Loucy (cell line): ENCODE measurements around the gene RAB10.
"Not testable (repeated sequence)": the region's sequence is repeated elsewhere in the genome, so short reads cannot be mapped to it uniquely, and the experiment has no call there.

Experiments used
- H2AFZ ChIP-seq: fragments of 200-600 bp; sonication (generic); 2 replicates; pipeline ENCODE4 v1.6.0; 2016; ENCODE audit warnings: antibody characterized with exemption, mild to moderate bottlenecking, low read length, moderate library complexity
- H3F3A ChIP-seq: fragments of 200-600 bp; 2 replicates; pipeline ENCODE4 v1.6.0; 2016; ENCODE audit warnings: antibody characterized with exemption, low read depth, mild to moderate bottlenecking
- H3K27me3 ChIP-seq: fragments of 200-600 bp; sonication (generic); 2 replicates; pipeline ENCODE4 v1.6.1; 2014; ENCODE audit warnings: low read length, mild to moderate bottlenecking; ENCODE audit not compliant: insufficient read depth, poor library complexity, severe bottlenecking
- H3K36me3 ChIP-seq: fragments of 200-600 bp; sonication (generic); 2 replicates; pipeline ENCODE4 v1.6.1; 2016; ENCODE audit warnings: low read length; ENCODE audit not compliant: insufficient read depth
- H3K4me1 ChIP-seq: fragments of 200-600 bp; sonication (generic); 2 replicates; pipeline ENCODE4 v1.5.1; 2014; ENCODE audit warnings: low read length, mild to moderate bottlenecking; ENCODE audit not compliant: insufficient read depth, poor library complexity, severe bottlenecking
- H3K4me2 ChIP-seq: fragments of 200-600 bp; sonication (generic); 2 replicates; pipeline ENCODE4 v1.6.0; 2014; ENCODE audit warnings: antibody characterized with exemption, low read length, low read depth, mild to moderate bottlenecking; ENCODE audit not compliant: poor library complexity, severe bottlenecking
- H3K4me3 ChIP-seq: fragments of 200-600 bp; sonication (generic); 2 replicates; pipeline ENCODE4 v1.5.1; 2014; ENCODE audit warnings: low read length, mild to moderate bottlenecking, mixed read lengths; ENCODE audit not compliant: poor library complexity, severe bottlenecking
- H3K79me2 ChIP-seq: fragments of 200-600 bp; sonication (generic); 2 replicates; pipeline ENCODE4 v1.6.1; 2014; ENCODE audit warnings: low read length; ENCODE audit not compliant: insufficient read depth
- H3K9ac ChIP-seq: fragments of 200-600 bp; sonication (generic); 2 replicates; pipeline ENCODE4 v1.6.0; 2014; ENCODE audit warnings: mild to moderate bottlenecking, low read depth, low read length, moderate library complexity; ENCODE audit not compliant: poor library complexity, severe bottlenecking
- H3K9me2 ChIP-seq: fragments of 200-600 bp; sonication (generic); replicated peaks from 2 replicates; pipeline ENCODE4 v1.6.1; 2016; ENCODE audit warnings: low read depth, low read length, mixed read lengths
- H3K9me3 ChIP-seq: fragments of 200-600 bp; sonication (generic); 2 replicates; pipeline ENCODE4 v1.6.1; 2014; ENCODE audit warnings: mild to moderate bottlenecking, antibody characterized with exemption, low read length, low read depth; ENCODE audit not compliant: insufficient read depth
- H4K20me1 ChIP-seq: fragments of 200-600 bp; sonication (generic); 2 replicates; pipeline ENCODE4 v1.6.0; 2014; ENCODE audit warnings: antibody characterized with exemption, low read length, mild to moderate bottlenecking; ENCODE audit not compliant: insufficient read depth, poor library complexity, severe bottlenecking
- CTCF ChIP-seq: fragments of 200-600 bp; sonication (generic); conservative IDR thresholded peaks from 2 replicates; pipeline ENCODE4 v1.5.1; 2014; ENCODE audit warnings: mild to moderate bottlenecking, antibody characterized with exemption, low read length
- EZH2phosphoT487 ChIP-seq: fragments of 200-600 bp; IDR thresholded peaks from 2 replicates; pipeline ENCODE4 v1.6.1; 2018; ENCODE audit warnings: antibody characterized with exemption, mild to moderate bottlenecking, moderate library complexity, borderline replicate concordance

RAB10 gene

GRCh38 chr2:26013668-26014067, 20.2 kb upstream of the RAB10 start:
- Histone ChIP-seq H3K4me3 (no peak overlapping the region), H3K4me2 (no peak overlapping the region), H3K9me3 (peaks cover 5% of the 10 kb centered on the region; the same call in 1 of the 2 replicates), H4K20me1 (no peaks in the 10 kb centered on the region), H3K36me3 (no peaks in the 10 kb centered on the region), H3K9me2 (no peaks in the 10 kb centered on the region), H3K27me3 (no peaks in the 10 kb centered on the region), H3K9ac (no peak overlapping the region), H3K4me1 (peaks cover 20% of the 10 kb centered on the region), H2AFZ (no peak overlapping the region), H3F3A (no peaks in the 10 kb centered on the region), H3K79me2 (no peaks in the 10 kb centered on the region)
- no peak for TF ChIP-seq CTCF
- TF ChIP-seq EZH2phosphoT487 = no peak

GRCh38 chr2:26016012-26016705, 17.7 kb upstream of the RAB10 start:
- Histone ChIP-seq H4K20me1 (no peaks in the 10 kb centered on the region), H3F3A (no peaks in the 10 kb centered on the region), H3K9me2 (no peaks in the 10 kb centered on the region), H3K9ac (no peak overlapping the region), H3K27me3 (no peaks in the 10 kb centered on the region), H2AFZ (no peak overlapping the region), H3K4me2 (no peak overlapping the region), H3K9me3 (no peaks in the 10 kb centered on the region), H3K4me3 (no peak overlapping the region), H3K4me1 (peaks cover 10% of the 10 kb centered on the region), H3K36me3 (no peaks in the 10 kb centered on the region), H3K79me2 (no peaks in the 10 kb centered on the region)
- TF ChIP-seq CTCF = no peak
- no peak for TF ChIP-seq EZH2phosphoT487

GRCh38 chr2:26016706-26017045, 17.2 kb upstream of the RAB10 start:
- H3K4me3 ChIP-seq, H3K27me3 ChIP-seq, H3K9me3 ChIP-seq, H3F3A ChIP-seq, H4K20me1 ChIP-seq, H2AFZ ChIP-seq, H3K36me3 ChIP-seq, H3K9me2 ChIP-seq, H3K79me2 ChIP-seq, H3K9ac ChIP-seq, H3K4me2 ChIP-seq: not testable (repeated sequence)
- peaks cover 10% of the 10 kb centered on the region for H3K4me1 ChIP-seq
